ENCODE measurements around the gene GPX5.

GPX5 gene

DNA sequence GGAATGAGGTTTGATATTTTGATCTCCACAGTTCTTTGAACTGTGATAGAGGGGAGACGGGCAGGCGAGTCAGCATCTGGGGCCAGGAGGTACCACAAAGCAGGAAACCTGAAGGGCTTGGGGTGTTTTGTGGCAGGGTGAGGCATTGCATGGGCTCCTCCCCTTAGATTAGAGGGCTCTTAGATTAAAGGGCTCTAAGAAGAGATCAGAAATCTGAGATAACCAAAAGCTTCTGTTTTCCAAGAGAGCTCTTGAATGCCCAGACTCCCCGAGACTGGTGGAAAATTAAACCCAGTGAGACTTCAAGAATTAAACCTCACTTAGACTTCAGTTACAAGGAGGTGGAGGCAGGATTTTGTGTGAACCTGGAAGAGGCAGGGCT lies 2.4 kb upstream of the GPX5 start:
- no peaks in the 10 kb centered on the region for H3K27me3 ChIP-seq (ENCODE audit: insufficient read depth, low read length, poor library complexity, severe bottlenecking)
- no peak overlapping the region for H3K4me3 ChIP-seq (ENCODE audit: low read length, poor library complexity, severe bottlenecking)
- H3K36me3 ChIP-seq (ENCODE audit: insufficient read depth, low read length) = no peaks in the 10 kb centered on the region
- no peak for TF ChIP-seq EZH2phosphoT487 (IDR thresholded peaks at IDR 0.05; ENCODE audit: borderline replicate concordance)
- no peak; the same call in 1 of the 2 replicates for TF ChIP-seq CTCF (conservative IDR thresholded peaks at IDR 0.05; ENCODE audit: low read length)
- H3K79me2 ChIP-seq (ENCODE audit: insufficient read depth, low read length) = no peaks in the 10 kb centered on the region
- H2AFZ ChIP-seq (ENCODE audit: low read length) = no peak overlapping the region
- H3F3A ChIP-seq (ENCODE audit: low read depth) = no peaks in the 10 kb centered on the region
- no peaks in the 10 kb centered on the region for H3K9me2 ChIP-seq (replicated peaks; ENCODE audit: low read depth, low read length)
- H3K4me1 ChIP-seq (ENCODE audit: insufficient read depth, low read length, poor library complexity, severe bottlenecking) = no peaks in the 10 kb centered on the region
- H3K4me2 ChIP-seq (ENCODE audit: low read depth, low read length, poor library complexity, severe bottlenecking) = no peak overlapping the region
- no peaks in the 10 kb centered on the region for H3K9me3 ChIP-seq (ENCODE audit: insufficient read depth, low read depth, low read length)
- H4K20me1 ChIP-seq (ENCODE audit: insufficient read depth, low read length, poor library complexity, severe bottlenecking) = no peaks in the 10 kb centered on the region
- H3K9ac ChIP-seq (ENCODE audit: low read depth, low read length, poor library complexity, severe bottlenecking) = no peak overlapping the region

DNA sequence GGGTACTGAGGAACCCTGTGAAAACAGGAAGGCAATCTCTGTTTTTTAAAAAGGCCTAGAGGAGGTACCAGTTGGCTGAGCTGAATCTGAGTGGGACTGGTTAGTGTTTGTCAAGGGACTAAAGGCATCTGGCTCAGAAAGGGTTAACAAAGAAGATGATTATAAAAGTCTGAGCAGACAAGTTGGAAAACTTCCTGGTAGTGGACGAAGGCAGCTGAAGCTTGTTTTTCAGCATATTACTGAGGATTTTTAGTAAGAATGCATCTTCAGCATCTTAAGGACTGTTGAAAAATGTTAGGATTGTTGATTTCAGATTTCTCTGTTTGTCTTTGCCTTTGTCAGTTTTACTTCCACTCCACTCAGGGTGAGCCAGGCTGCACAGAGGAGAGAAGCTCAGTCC lies 5.1 kb downstream of the GPX5 start:
- no peaks in the 10 kb centered on the region for H3K36me3 ChIP-seq (ENCODE audit: insufficient read depth, low read length)
- H3F3A ChIP-seq (ENCODE audit: low read depth) = no peaks in the 10 kb centered on the region
- H4K20me1 ChIP-seq (ENCODE audit: insufficient read depth, low read length, poor library complexity, severe bottlenecking) = no peaks in the 10 kb centered on the region
- no peak overlapping the region for H3K4me3 ChIP-seq (ENCODE audit: low read length, poor library complexity, severe bottlenecking)
- no peak overlapping the region for H3K9ac ChIP-seq (ENCODE audit: low read depth, low read length, poor library complexity, severe bottlenecking)
- H3K4me1 ChIP-seq (ENCODE audit: insufficient read depth, low read length, poor library complexity, severe bottlenecking) = no peaks in the 10 kb centered on the region
- H3K4me2 ChIP-seq (ENCODE audit: low read depth, low read length, poor library complexity, severe bottlenecking) = no peak overlapping the region
- H2AFZ ChIP-seq (ENCODE audit: low read length) = no peak overlapping the region
- H3K9me2 ChIP-seq (replicated peaks; ENCODE audit: low read depth, low read length) = no peaks in the 10 kb centered on the region
- no peaks in the 10 kb centered on the region for H3K9me3 ChIP-seq (ENCODE audit: insufficient read depth, low read depth, low read length)
- no peaks in the 10 kb centered on the region for H3K79me2 ChIP-seq (ENCODE audit: insufficient read depth, low read length)
- H3K27me3 ChIP-seq (ENCODE audit: insufficient read depth, low read length, poor library complexity, severe bottlenecking) = no peaks in the 10 kb centered on the region
- TF ChIP-seq EZH2phosphoT487 (IDR thresholded peaks at IDR 0.05; ENCODE audit: borderline replicate concordance) = no peak
- TF ChIP-seq CTCF (conservative IDR thresholded peaks at IDR 0.05; ENCODE audit: low read length) = no peak

GRCh38 chr6:28531479-28532128 lies 5.9 kb downstream of the GPX5 start:
- no peaks in the 10 kb centered on the region for H4K20me1 ChIP-seq (ENCODE audit: insufficient read depth, low read length, poor library complexity, severe bottlenecking)
- H3K4me2 ChIP-seq (ENCODE audit: low read depth, low read length, poor library complexity, severe bottlenecking) = no peak overlapping the region
- H3K27me3 ChIP-seq (ENCODE audit: insufficient read depth, low read length, poor library complexity, severe bottlenecking) = no peaks in the 10 kb centered on the region
- no peak overlapping the region for H3K9ac ChIP-seq (ENCODE audit: low read depth, low read length, poor library complexity, severe bottlenecking)
- no peaks in the 10 kb centered on the region for H3F3A ChIP-seq (ENCODE audit: low read depth)
- H3K79me2 ChIP-seq (ENCODE audit: insufficient read depth, low read length) = no peaks in the 10 kb centered on the region
- H2AFZ ChIP-seq (ENCODE audit: low read length) = no peak overlapping the region
- H3K9me3 ChIP-seq (ENCODE audit: insufficient read depth, low read depth, low read length) = no peaks in the 10 kb centered on the region
- no peak overlapping the region for H3K4me3 ChIP-seq (ENCODE audit: low read length, poor library complexity, severe bottlenecking)
- TF ChIP-seq EZH2phosphoT487 (IDR thresholded peaks at IDR 0.05; ENCODE audit: borderline replicate concordance) (no peak), CTCF (conservative IDR thresholded peaks at IDR 0.05; ENCODE audit: low read length) (0 out of 2 replicates have a peak, but pooled peaks have one; percentile 16)
- no peaks in the 10 kb centered on the region for H3K36me3 ChIP-seq (ENCODE audit: insufficient read depth, low read length)
- no peaks in the 10 kb centered on the region for H3K9me2 ChIP-seq (replicated peaks; ENCODE audit: low read depth, low read length)
- H3K4me1 ChIP-seq (ENCODE audit: insufficient read depth, low read length, poor library complexity, severe bottlenecking) = no peaks in the 10 kb centered on the region
